ENCODE results near the gene TNF.

Gene TNF

GRCh38 chr6:31619805-31620585, 44.6 kb downstream of the TNF start:
- no peaks in the 10 kb centered on the region for H3K27me3 ChIP-seq (ENCODE audit: low read length)
- H2AFZ ChIP-seq (ENCODE audit: low read depth, low read length, severe bottlenecking) = peak overlapping the region; percentile 6
- H3K36me3 ChIP-seq (ENCODE audit: low read length) = peaks cover 31% of the 10 kb centered on the region
- peaks cover 25% of the 10 kb centered on the region for H3F3A ChIP-seq (ENCODE audit: insufficient read depth)
- TF ChIP-seq CTCF (IDR thresholded peaks at IDR 0.05; ENCODE audit: insufficient read depth, low read length, poor library complexity, severe bottlenecking) = no peak
- TF ChIP-seq EZH2phosphoT487 (conservative IDR thresholded peaks at IDR 0.05; ENCODE audit: low read length) = no peak
- H4K20me1 ChIP-seq (ENCODE audit: low read depth, low read length) = peaks cover 16% of the 10 kb centered on the region; the same call in 1 of the 2 replicates
- peak overlapping the region; percentile 56 for H3K4me3 ChIP-seq (ENCODE audit: insufficient read depth, low read length, poor library complexity, severe bottlenecking)
- peak overlapping the region; percentile 55 for H3K9ac ChIP-seq (ENCODE audit: low read length)
- H3K4me2 ChIP-seq (ENCODE audit: low read depth, low read length, poor library complexity, severe bottlenecking) = peak overlapping the region; percentile 56
- no peaks in the 10 kb centered on the region for H3K9me3 ChIP-seq (ENCODE audit: insufficient read depth, low read length)
- H3K9me2 ChIP-seq (replicated peaks; ENCODE audit: insufficient read depth, low read length) = no peaks in the 10 kb centered on the region
- H3K27ac ChIP-seq (ENCODE audit: low read depth, low read length) = peak overlapping the region; percentile 86
- peaks cover 41% of the 10 kb centered on the region for H3K79me2 ChIP-seq (ENCODE audit: insufficient read depth, low read length)

DNA sequence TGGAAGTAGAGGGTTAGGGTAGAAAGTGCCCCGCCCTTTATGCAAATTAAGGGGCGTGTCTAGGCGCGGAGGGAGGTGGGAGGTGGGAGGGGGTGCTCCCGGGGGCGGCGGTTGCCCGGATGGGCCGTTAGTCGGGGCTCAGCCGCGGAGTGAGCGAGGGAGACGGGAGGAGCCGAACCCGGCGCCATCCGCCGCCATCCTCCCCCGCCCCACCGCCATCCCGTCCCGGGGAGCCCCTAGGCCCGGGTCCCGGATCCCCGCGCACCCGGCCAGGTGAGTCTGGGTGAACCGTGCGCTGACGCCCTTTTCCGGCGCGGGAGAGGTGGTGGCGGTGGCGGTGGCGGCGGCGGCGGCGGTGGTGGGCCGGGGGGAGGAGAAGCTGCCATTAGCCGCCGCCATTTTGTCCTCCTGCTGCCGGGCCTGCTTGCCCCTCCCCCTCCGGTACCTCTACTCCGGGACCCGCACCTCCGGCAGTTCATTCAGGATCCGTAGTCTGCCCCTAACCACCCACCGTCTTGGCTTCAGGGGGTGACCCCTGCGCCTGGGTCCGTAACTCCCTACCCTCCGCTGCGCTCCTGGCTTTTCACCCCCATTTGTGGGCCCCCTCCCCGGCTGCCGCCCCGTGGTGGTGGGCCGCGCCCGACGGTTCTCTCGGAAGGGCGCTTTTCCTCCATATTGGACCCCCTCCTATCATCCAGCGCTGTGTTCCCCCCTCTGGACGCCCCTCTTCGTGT, 45.4 kb downstream of the TNF start, which contains the start of gene PRRC2A:
PRRC2A (plus strand) TSS at position 130 of the 734 bp plus-strand sequence. CDS start 2,075 bp downstream, outside the sequence.
- Histone ChIP-seq H3K9ac (ENCODE audit: low read length) (peak within 1 kb of the TSS; percentile 83), H4K20me1 (ENCODE audit: low read depth, low read length) (peaks cover 16% of the 10 kb centered on the region; the same call in 1 of the 2 replicates), H2AFZ (ENCODE audit: low read depth, low read length, severe bottlenecking) (peak within 1 kb of the TSS; percentile 6), H3K4me2 (ENCODE audit: low read depth, low read length, poor library complexity, severe bottlenecking) (peak within 1 kb of the TSS; percentile 84), H3F3A (ENCODE audit: insufficient read depth) (peaks cover 25% of the 10 kb centered on the region), H3K9me3 (ENCODE audit: insufficient read depth, low read length) (no peaks in the 10 kb centered on the region), H3K4me3 (ENCODE audit: insufficient read depth, low read length, poor library complexity, severe bottlenecking) (peak within 1 kb of the TSS; percentile 64), H3K27me3 (ENCODE audit: low read length) (no peaks in the 10 kb centered on the region), H3K27ac (ENCODE audit: low read depth, low read length) (peak within 1 kb of the TSS; percentile 86), H3K79me2 (ENCODE audit: insufficient read depth, low read length) (peaks cover 48% of the 10 kb centered on the region), H3K9me2 (replicated peaks; ENCODE audit: insufficient read depth, low read length) (no peaks in the 10 kb centered on the region), H3K36me3 (ENCODE audit: low read length) (peaks cover 38% of the 10 kb centered on the region)
- no peak for TF ChIP-seq EZH2phosphoT487 (conservative IDR thresholded peaks at IDR 0.05; ENCODE audit: low read length)
- no peak for TF ChIP-seq CTCF (IDR thresholded peaks at IDR 0.05; ENCODE audit: insufficient read depth, low read length, poor library complexity, severe bottlenecking)

DNA sequence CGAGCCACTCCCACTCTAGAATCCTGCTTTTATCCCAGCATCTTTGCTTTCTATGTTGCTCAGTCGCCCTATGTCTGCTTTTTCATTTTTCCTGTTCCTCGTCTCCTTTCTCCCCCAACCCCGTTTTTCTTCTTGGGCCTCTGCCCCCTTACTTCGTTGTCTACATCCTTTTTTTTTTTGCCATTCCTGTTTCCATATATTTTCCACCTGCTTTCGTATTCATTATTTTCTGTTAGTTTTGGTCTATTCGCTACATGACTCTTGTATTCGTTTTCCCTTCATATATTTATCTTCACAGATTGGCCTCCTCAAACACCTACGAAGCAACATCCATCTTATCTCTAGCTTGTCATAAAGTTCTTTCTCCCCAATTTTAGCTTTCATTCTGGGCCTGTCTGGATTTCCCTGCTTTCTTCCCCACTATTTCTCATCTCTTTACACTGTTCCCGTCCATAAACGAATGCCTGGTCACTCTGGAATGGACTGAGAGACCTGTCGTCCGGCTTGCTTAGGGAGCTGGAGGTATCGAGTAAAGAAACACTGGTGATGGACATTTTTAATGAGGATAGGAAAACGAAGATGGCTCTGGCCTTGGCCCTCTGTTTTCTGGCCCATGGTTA, 46.1 kb downstream of the TNF start:
- Histone ChIP-seq H3K4me2 (ENCODE audit: low read depth, low read length, poor library complexity, severe bottlenecking) (peak overlapping the region; percentile 84), H3K79me2 (ENCODE audit: insufficient read depth, low read length) (peaks cover 50% of the 10 kb centered on the region), H3K27me3 (ENCODE audit: low read length) (no peaks in the 10 kb centered on the region), H3K9ac (ENCODE audit: low read length) (peak overlapping the region; percentile 83), H3K4me3 (ENCODE audit: insufficient read depth, low read length, poor library complexity, severe bottlenecking) (peak overlapping the region; percentile 64), H4K20me1 (ENCODE audit: low read depth, low read length) (peaks cover 16% of the 10 kb centered on the region; the same call in 1 of the 2 replicates), H3K27ac (ENCODE audit: low read depth, low read length) (peak overlapping the region; percentile 78), H3K36me3 (ENCODE audit: low read length) (peaks cover 45% of the 10 kb centered on the region), H3F3A (ENCODE audit: insufficient read depth) (peaks cover 25% of the 10 kb centered on the region), H3K9me3 (ENCODE audit: insufficient read depth, low read length) (no peaks in the 10 kb centered on the region), H2AFZ (ENCODE audit: low read depth, low read length, severe bottlenecking) (no peak overlapping the region), H3K9me2 (replicated peaks; ENCODE audit: insufficient read depth, low read length) (no peaks in the 10 kb centered on the region)
- no peak for TF ChIP-seq CTCF (IDR thresholded peaks at IDR 0.05; ENCODE audit: insufficient read depth, low read length, poor library complexity, severe bottlenecking)
- no peak for TF ChIP-seq EZH2phosphoT487 (conservative IDR thresholded peaks at IDR 0.05; ENCODE audit: low read length)
